ENCODE results near the gene KISS1.
A peak's percentile ranks its signal among the peaks of the same experiment; 100 is the strongest.

Gene KISS1

GRCh38 chr1:204217648-204218000, 21.3 kb upstream of the KISS1 start:
- DNase-seq (ENCODE audit: low read depth) = no peak

GRCh38 chr1:204216880-204217647, 20.8 kb upstream of the KISS1 start:
- DNase-seq (ENCODE audit: low read depth) = no peak

DNA sequence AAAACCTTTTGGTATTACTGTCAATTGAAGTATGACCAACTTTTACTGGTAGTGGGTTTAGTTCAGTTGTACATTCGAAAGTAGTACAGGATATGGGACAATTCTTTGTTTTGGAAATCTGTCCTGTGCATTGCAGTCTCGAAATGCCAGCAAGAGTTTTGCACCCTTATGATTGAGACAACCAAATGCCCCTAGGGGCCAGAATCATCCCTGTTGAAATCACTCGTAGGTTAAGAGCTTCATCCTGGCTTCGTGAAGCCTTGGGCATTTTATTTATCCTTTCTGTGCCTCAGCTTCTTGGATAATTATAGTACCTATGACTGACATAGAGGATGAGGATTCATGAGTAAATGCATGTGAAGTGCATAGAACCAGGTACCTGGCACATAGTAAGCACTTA, 19.9 kb upstream of the KISS1 start:
- no peak for DNase-seq (ENCODE audit: low read depth)

GRCh38 chr1:204213668-204214662, 17.7 kb upstream of the KISS1 start, which contains the start of gene GOLT1A:
Gene GOLT1A (minus strand): TSS chr1:204213988. CDS start chr1:204213906, 82 bp downstream.
- peak; percentile 71 for DNase-seq (ENCODE audit: low read depth)

- DNase-seq (ENCODE audit: low read depth) = no peak
Observed at GRCh38 chr1:204212715-204213114, 16.4 kb upstream of the KISS1 start.

DNA sequence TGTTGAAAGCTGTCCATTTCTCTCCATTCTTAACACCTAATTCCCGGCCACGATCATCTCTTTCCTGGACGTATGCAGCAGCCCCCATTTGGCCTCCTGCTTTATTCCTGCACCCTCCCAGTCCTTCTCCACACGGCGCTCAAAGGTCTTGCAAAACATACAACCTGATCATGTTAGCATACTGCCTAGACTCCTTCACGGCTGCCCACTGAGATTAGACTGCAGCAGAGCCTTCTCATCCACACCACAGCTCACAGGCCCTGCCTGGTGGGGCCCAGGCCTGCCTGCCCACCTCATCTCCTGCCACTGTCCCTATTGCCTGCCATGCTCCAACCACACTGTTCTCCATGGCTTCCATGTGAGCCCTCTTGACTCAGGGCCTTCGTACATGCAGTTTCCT, 14.8 kb upstream of the KISS1 start:
- DNase-seq (ENCODE audit: low read depth) = no peak

DNA sequence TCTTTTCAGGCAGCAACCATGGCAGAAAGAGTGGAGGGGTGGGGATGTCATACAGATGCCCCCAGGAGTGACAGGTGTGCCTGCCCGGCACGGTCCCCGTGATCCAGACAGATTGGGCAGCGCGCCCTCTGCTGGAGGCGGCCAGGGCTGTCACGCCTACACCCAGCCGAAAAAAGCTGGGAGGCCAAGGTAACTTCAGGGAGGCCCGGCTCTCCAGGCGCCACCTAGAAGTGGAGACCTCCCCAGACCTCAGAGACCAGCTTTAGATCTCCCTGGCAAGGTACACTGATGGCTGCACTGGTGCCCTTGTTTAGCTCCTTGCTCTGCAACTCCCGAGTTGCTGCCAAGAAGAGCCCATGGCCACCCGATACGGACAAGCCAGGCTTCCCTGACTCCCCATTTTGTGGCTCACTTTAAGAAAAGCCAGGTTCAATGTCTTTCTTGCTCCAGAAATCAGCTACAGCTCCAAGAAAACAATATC, 10.9 kb upstream of the KISS1 start:
- DNase-seq (ENCODE audit: low read depth) = no peak

- no peak for DNase-seq (ENCODE audit: low read depth)
Observed at GRCh38 chr1:204206121-204206520, 9.8 kb upstream of the KISS1 start.

GRCh38 chr1:204205486-204205885, 9.2 kb upstream of the KISS1 start:
- DNase-seq (ENCODE audit: low read depth) = no peak

GRCh38 chr1:204204944-204205343, 8.7 kb upstream of the KISS1 start:
- no peak for DNase-seq (ENCODE audit: low read depth)

DNA sequence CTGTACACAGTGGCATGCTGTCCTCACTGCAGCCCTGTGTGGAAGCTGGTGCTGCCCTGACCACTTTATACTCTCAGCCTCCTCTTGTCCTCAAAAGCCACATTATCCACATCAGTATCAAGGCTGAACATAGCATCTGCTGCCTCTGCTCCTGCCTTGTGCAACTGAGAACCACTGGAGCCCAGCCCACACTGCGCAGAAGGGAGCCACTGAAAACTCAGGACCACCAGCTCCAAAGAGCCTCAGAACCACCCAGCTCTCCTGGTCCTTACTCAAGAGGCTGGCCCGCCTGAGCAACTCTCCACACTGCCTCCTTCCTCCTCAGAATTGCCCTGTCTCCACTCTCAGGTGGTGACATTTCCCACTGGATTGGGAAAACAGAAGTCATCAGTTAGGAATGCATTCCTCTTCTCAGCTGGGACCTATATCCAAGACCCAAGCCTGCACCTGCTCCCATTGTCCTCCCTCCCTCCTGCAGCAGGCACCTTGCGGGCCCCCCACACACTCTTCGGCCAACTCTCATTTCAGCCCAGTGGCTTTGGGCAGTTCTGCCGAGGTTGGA, 7.0 kb upstream of the KISS1 start:
- no peak for DNase-seq (ENCODE audit: low read depth)

DNA sequence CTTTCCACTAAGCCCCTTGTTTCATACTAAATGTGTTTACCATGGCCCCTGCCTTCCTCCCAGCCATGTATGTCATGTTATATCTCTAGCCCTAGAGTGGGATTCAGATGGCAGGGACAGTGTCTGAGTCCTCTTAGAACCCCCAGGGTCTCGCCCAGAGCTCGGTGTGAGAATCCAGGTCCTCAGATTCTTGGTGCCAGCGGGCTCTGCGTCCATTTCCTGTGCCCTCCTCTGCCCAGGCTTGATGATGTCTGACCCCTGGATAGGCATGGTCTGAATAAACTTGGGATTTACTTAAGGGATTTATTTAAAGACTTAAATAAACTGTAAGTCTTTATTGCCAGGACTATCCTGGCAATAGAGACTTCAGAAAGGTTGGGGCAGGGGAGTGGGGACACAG, 6.2 kb upstream of the KISS1 start:
- no peak for DNase-seq (ENCODE audit: low read depth)

DNA sequence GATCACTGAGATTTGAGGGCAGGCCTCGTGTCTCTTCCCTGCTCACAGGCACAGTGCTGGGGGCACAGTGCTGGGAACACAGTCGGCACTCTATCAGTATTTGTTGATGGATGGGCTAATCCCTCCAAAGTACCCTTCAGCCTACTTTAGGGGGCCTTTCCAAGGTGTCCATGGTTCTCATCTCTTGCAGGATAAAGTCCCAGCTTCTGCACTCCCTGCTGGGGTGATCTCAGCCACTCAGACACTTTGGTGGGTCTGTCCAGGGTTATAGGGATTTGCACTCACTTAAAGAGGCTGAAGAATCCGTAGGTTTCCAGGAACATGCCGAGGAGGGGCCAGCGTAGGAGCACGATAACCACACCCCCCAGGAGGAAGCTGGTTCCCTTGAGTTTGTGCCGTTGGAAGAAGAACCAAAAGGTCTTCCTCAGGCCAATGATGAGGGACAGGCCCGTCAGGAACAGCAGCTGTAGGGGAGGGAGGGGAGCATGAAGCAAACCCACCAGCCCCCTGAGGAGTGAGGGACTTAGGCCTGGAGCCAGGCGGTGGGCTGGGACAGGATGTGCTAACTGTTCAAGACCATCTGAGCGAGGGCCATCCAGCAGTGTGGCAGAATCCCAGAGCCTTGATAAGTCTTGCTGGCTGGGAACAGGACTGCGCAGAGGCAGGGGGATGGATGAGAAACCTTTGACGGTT, 5.2 kb upstream of the KISS1 start:
- no peak for DNase-seq (ENCODE audit: low read depth)

DNA sequence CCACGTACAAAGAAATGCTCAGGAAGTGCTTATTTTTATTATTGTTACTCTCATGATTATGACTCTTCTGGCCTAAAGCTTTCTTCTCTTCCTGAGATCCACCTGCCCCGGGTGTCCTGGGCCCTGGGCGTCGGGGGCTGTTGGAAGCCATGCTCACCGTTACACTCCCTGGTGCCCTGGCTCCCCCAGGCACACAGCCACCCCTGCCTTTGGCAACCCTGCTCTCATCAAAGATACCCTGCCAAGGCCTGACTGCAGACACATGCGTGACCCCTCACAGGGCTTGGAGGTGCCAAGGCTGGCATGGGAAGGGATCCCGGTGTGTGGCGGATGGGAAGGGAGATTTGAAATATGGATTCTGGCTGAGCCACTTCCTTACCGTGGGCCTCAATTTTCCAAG, 3.3 kb upstream of the KISS1 start:
- no peak for DNase-seq (ENCODE audit: low read depth)

DNA sequence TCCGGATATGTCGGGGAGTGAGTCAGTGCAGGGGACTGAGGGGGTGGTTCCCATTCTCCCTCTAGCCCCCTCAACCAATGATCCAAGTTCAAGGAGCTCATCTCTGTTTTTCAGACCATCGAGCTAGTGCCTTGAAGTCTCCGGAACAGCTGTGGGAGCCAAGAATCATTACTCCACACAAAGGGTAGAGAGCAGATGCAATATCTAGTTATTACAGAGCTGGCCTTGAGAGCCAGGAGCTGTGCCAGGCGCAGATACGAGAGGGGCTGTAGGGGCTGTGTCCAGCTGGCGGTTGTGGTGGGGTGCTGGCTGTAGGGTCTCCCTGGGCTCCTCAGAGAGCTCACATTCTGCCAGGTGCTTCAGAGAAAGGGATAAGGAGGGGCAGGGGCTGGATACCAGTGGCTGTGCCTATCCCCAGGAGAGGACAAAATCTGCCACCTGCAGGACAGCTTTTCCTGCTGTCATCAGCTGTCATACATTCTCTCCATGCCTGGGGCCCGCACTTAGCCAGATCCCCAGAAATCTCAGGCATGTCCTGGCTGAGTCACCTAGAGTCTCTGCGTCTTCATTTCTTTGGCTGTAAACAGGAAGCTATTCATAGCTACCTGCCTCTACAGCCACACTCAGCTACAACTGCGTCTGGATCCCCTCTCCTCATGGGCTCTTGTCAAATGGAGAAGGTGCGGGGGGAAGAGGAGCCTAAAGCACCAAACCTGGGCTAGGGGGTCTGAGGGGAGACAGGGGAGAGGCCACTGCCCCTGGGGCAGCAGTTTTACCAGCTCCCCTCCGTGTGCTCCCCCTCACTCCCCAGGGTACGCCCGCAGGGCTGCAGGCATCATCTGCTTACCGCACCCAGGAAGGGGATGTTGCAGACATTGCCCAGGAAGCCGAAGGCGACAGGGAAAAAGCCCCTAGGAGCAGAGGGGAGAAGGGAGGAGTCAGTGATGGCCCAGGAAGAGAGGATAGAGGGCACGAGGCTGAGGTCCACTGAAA, 2.4 kb upstream of the KISS1 start:
- no peak for DNase-seq (ENCODE audit: low read depth)

DNA sequence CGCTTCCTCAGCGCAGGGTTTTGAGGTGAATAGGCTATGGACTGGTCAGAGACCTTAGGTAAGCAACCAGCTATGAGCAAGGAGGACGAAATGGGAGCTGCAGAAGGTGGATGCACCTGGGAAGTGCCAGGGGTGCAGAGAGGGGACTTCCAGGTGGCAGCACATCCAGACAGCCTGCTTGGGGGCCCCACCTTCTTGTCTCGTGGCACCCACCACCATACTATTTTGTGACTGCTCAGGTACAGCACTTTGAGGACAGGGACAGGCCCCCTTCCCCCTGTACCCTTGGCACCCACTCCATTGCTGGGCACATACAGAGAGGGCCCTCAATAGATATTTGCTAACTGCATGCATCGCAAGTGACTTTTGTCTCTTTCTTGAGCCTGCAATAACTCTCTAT, 777 bp upstream of the KISS1 start:
- DNase-seq (ENCODE audit: low read depth) = no peak

GRCh38 chr1:204194771-204195170, 1.5 kb downstream of the KISS1 start:
- DNase-seq (ENCODE audit: low read depth) = no peak

DNA sequence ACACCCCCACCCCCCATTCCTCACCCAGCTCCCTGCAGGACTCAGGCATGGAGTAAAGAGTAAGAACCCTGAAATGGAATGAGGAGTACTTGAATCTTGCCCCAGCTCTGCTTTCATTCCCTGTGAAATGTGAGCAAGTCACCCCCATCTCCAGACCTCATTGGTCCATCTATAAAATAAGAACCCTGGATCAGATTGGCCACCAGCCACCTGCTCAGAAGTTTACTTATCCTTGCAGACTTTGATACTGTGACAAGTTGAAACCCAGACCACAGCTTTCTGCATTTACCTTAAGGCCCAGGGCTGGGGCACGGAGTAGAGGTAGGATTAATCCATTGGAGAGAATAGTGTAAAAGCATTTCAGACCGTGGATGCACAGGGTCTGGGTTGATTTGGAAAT, 2.2 kb downstream of the KISS1 start:
- DNase-seq (ENCODE audit: low read depth) = no peak

GRCh38 chr1:204192589-204193352, 3.5 kb downstream of the KISS1 start:
- no peak for DNase-seq (ENCODE audit: low read depth)

DNA sequence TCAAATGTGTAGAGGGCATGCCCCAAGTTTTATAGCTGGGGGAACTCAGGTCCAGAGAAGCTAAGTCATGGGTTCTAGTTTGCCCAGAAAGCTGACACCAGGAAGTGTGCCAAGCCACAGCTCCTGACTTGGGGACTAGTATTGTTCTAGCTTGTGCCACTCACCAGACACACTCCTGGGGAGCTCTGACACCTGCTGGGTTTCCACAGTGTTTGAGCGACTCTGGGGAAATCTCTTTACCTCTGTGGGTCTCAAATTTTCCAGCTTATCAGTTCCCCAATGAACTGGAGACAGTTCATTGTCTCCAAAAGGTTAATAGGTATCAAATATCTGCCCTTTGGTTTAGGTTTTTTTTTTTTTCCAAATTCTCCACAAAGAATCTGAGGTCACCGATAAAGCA, 4.2 kb downstream of the KISS1 start:
- DNase-seq (ENCODE audit: low read depth) = no peak

Data from stromal cell of bone marrow (primary cell).